Measurements from ENCODE around the gene GREB1. TPM values are rescaled to one million over a fixed set of nuclear protein-coding genes. Genes with fewer than 3 reads are reported as not detected.

Gene GREB1
- total and polyA plus RNA-seq, 2 of the 13 experiments (the other 11 are each of a cell fraction or from before 2014, with no cell fraction given) = 31.3 to 61.2 TPM

DNA sequence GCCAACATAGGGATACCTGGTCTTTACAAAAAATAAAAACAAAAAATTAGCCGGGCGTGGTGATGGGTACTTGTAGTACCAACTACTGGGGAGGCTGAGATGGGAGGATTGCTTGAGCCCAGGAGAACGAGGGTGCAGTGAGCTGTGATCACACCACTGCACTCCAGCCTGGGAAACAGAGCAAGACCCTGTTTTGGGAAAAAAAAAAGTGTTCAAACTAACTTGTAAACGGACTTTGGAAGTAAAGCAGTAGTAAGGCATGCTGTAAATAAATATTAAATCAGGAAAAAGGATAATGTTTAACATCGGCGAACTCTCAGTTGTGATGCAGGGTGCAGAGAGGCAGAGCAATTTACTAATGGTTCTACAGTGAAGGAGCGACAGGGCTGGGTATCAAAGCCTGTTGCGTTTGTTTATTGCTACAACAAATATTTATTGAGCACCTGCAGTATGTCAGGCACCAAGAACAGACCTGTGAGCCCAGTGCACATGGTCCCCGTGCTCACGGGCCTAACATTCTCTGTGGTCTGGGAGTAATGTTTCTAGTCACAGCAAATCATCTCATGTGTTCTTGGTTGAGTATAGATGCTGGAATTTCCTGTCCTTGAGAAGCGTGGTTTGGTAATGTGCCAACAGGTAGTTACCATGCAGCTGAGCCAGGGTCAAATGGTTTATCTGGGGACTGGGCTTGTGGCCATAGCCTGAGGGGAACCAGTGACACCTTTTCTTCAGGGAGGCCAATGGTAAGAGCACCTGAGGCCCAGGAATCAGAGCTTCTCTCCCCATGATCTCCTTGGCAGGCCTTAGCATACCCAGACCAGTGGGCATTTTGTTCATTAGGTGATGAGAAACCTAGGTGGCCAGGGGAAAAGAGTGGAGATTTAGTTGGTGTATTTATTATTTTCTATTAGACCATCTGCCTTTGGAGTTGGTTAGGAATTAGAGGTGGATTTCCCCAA is 27.9 kb upstream of the GREB1 start (continued):
- TF ChIP-seq RBM22 (optimal IDR thresholded peaks at IDR 0.05; ENCODE audit: low read length) = no peak
- TF ChIP-seq ZNF891 (CRISPR knock-in tag; IDR thresholded peaks at IDR 0.05) = no peak; the same call in 1 of the 2 replicates
- TF ChIP-seq GATA4 (IDR thresholded peaks at IDR 0.05; ENCODE audit: borderline replicate concordance, low read depth) = 0 out of 2 replicates have a peak, but pooled peaks have one; percentile 80
- peak; percentile 83 for TF ChIP-seq ESRRA (CRISPR knock-in tag; IDR thresholded peaks at IDR 0.05; ENCODE audit: low read depth)
- TF ChIP-seq, protein P1, sequence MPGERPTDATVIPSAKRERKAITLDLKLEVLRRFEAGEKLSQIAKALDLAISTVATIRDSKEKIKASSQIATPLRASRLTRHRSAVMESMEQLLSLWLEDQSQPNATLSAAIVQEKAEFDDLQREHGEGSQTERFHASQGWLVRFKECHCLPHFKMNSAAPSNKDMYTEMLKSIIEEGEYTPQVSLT (CRISPR knock-in tag; IDR thresholded peaks at IDR 0.05; ENCODE audit: borderline replicate concordance, low read depth) = no peak
- TF ChIP-seq, protein P2, sequence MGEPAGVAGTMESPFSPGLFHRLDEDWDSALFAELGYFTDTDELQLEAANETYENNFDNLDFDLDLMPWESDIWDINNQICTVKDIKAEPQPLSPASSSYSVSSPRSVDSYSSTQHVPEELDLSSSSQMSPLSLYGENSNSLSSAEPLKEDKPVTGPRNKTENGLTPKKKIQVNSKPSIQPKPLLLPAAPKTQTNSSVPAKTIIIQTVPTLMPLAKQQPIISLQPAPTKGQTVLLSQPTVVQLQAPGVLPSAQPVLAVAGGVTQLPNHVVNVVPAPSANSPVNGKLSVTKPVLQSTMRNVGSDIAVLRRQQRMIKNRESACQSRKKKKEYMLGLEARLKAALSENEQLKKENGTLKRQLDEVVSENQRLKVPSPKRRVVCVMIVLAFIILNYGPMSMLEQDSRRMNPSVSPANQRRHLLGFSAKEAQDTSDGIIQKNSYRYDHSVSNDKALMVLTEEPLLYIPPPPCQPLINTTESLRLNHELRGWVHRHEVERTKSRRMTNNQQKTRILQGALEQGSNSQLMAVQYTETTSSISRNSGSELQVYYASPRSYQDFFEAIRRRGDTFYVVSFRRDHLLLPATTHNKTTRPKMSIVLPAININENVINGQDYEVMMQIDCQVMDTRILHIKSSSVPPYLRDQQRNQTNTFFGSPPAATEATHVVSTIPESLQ (CRISPR knock-in tag; conservative IDR thresholded peaks at IDR 0.05) = no peak
- peak; percentile 63; the same call in 1 of the 2 replicates for TF ChIP-seq ZSCAN30 (CRISPR knock-in tag; IDR thresholded peaks at IDR 0.05)
- no peak for TF ChIP-seq RBM39 (IDR thresholded peaks at IDR 0.05; ENCODE audit: low read depth, low read length, poor library complexity, severe bottlenecking)
- no peak for TF ChIP-seq PAF1 (CRISPR knock-in tag; IDR thresholded peaks at IDR 0.05)
- TF ChIP-seq, protein P3, sequence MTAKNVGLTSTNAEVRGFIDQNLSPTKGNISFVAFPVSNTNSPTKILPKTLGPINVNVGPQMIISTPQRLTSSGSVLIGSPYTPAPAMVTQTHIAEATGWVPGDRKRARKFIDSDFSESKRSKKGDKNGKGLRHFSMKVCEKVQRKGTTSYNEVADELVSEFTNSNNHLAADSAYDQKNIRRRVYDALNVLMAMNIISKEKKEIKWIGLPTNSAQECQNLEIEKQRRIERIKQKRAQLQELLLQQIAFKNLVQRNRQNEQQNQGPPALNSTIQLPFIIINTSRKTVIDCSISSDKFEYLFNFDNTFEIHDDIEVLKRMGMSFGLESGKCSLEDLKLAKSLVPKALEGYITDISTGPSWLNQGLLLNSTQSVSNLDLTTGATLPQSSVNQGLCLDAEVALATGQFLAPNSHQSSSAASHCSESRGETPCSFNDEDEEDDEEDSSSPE (CRISPR knock-in tag; IDR thresholded peaks at IDR 0.05) = no peak; the same call in 1 of the 2 replicates
- 0 out of 2 replicates have a peak, but pooled peaks have one; percentile 34 for TF ChIP-seq TAF1 (CRISPR knock-in tag; IDR thresholded peaks at IDR 0.05)
- no peak; the same call in 1 of the 2 replicates for TF ChIP-seq SIX1 (CRISPR knock-in tag; IDR thresholded peaks at IDR 0.05; ENCODE audit: borderline replicate concordance)
- TF ChIP-seq, protein P4, sequence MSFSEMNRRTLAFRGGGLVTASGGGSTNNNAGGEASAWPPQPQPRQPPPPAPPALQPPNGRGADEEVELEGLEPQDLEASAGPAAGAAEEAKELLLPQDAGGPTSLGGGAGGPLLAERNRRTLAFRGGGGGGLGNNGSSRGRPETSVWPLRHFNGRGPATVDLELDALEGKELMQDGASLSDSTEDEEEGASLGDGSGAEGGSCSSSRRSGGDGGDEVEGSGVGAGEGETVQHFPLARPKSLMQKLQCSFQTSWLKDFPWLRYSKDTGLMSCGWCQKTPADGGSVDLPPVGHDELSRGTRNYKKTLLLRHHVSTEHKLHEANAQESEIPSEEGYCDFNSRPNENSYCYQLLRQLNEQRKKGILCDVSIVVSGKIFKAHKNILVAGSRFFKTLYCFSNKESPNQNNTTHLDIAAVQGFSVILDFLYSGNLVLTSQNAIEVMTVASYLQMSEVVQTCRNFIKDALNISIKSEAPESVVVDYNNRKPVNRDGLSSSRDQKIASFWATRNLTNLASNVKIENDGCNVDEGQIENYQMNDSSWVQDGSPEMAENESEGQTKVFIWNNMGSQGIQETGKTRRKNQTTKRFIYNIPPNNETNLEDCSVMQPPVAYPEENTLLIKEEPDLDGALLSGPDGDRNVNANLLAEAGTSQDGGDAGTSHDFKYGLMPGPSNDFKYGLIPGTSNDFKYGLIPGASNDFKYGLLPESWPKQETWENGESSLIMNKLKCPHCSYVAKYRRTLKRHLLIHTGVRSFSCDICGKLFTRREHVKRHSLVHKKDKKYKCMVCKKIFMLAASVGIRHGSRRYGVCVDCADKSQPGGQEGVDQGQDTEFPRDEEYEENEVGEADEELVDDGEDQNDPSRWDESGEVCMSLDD (CRISPR knock-in tag; IDR thresholded peaks at IDR 0.05; ENCODE audit: borderline replicate concordance) = 0 out of 2 replicates have a peak, but pooled peaks have one; percentile 29
- no peak for TF ChIP-seq ZNF101 (CRISPR knock-in tag; IDR thresholded peaks at IDR 0.05; ENCODE audit: borderline replicate concordance, low read depth)
- peak; percentile 95 for TF ChIP-seq TBX2 (CRISPR knock-in tag; IDR thresholded peaks at IDR 0.05; ENCODE audit: borderline replicate concordance)
- no peak for TF ChIP-seq ZSCAN12 (CRISPR knock-in tag; IDR thresholded peaks at IDR 0.05)
- TF ChIP-seq ZSCAN29 (CRISPR knock-in tag; conservative IDR thresholded peaks at IDR 0.05) = peak; percentile 74
- peak; percentile 87 for TF ChIP-seq GFI1 (CRISPR knock-in tag; IDR thresholded peaks at IDR 0.05; ENCODE audit: borderline replicate concordance)
- peak; percentile 23; the same call in 1 of the 2 replicates for TF ChIP-seq SMC3 (IDR thresholded peaks at IDR 0.05; ENCODE audit: low read length)
- TF ChIP-seq ZNF766 (CRISPR knock-in tag; IDR thresholded peaks at IDR 0.05; ENCODE audit: borderline replicate concordance) = peak; percentile 60; the same call in 1 of the 2 replicates
- TF ChIP-seq ZZZ3 (CRISPR knock-in tag; IDR thresholded peaks at IDR 0.05; ENCODE audit: borderline replicate concordance) = no peak
- peak; percentile 83 for TF ChIP-seq ASH2L (IDR thresholded peaks at IDR 0.05; ENCODE audit: insufficient read length, low read depth, low read length)

All from HepG2 (cell line).